HEK293 (cell line): Measurements from ENCODE around the gene TMIE.

Experiments used
- CTCF ChIA-PET: fragments of 350-600 bp; formaldehyde crosslinking; extraction: SDS; loops from one replicate; lab custom pipeline; 2021; ENCODE audit warnings: antibody characterized with exemption; lab: Yijun Ruan, JAX
- POLR2A ChIA-PET: fragments of 300-600 bp; formaldehyde crosslinking; extraction: SDS; loops from one replicate; lab custom pipeline; 2020; ENCODE audit warnings: antibody characterized with exemption, inconsistent platforms; lab: Yijun Ruan, JAX
- H3K27ac ChIP-seq: fragments of 200-500 bp; sonication (Bioruptor generic); 2 replicates; pipeline ENCODE4 v1.5.1; 2014; ENCODE audit warnings: low read depth, low read length, control low read depth, inconsistent platforms; ENCODE audit errors: extremely low read depth
- H3K36me3 ChIP-seq, 2 experiments: fragments of 200-500 bp in 1 of 2; sonication (Bioruptor generic) in 1 of 2; 1 replicate in 1 of 2; 2 replicates in 1 of 2; pipeline ENCODE4 v1.5.1; 2014 to 2017; ENCODE audit warnings: inconsistent platforms in 2 of 2, low read length in 2 of 2; ENCODE audit not compliant: control insufficient read depth in 2 of 2, insufficient read depth in 1 of 2
- H3K4me1 ChIP-seq: fragments of 200-500 bp; sonication (Bioruptor generic); 2 replicates; pipeline ENCODE4 v1.5.1; 2014; ENCODE audit warnings: mild to moderate bottlenecking, low read length, inconsistent platforms; ENCODE audit not compliant: control insufficient read depth, insufficient read depth
- H3K4me3 ChIP-seq: 2 replicates; pipeline ENCODE4 v1.5.1; 2011; ENCODE audit warnings: low read depth, mild to moderate bottlenecking, control low read depth, low read length, moderate library complexity
- H3K9me3 ChIP-seq: fragments of 200-500 bp; sonication (Bioruptor generic); 2 replicates; pipeline ENCODE4 v1.5.1; 2014; ENCODE audit warnings: low read depth, low read length, inconsistent platforms; ENCODE audit not compliant: control insufficient read depth, insufficient read depth
- FEZF1 ChIP-seq: fragments of 450-650 bp; formaldehyde crosslinking; IDR thresholded peaks from 2 replicates; pipeline ENCODE4 v1.5.1; 2016; ENCODE audit warnings: missing biosample characterization, missing genetic modification characterization
- GLI2 ChIP-seq: fragments of 450-650 bp; formaldehyde crosslinking; IDR thresholded peaks from 2 replicates; pipeline ENCODE4; 2017; ENCODE audit warnings: missing biosample characterization, missing genetic modification characterization, low read depth, borderline replicate concordance
- HOXC10 ChIP-seq: sonication (generic); formaldehyde crosslinking; IDR thresholded peaks from 2 replicates; pipeline ENCODE4 v1.8.1; 2023; ENCODE audit warnings: mild to moderate bottlenecking, missing genetic modification reagents
- IKZF3 ChIP-seq: fragments of 450-650 bp; IDR thresholded peaks from 2 replicates; pipeline ENCODE4 v1.5.0; 2018; ENCODE audit warnings: missing biosample characterization, mild to moderate bottlenecking, missing genetic modification characterization, moderate library complexity
- MEIS1 ChIP-seq: sonication (generic); formaldehyde crosslinking; IDR thresholded peaks from 2 replicates; pipeline ENCODE4 v1.8.1; 2022; ENCODE audit warnings: missing genetic modification reagents, mild to moderate bottlenecking, borderline replicate concordance
- MZF1 ChIP-seq: fragments of 450-650 bp; formaldehyde crosslinking; IDR thresholded peaks from 2 replicates; pipeline ENCODE4 v1.5.1; 2017; ENCODE audit warnings: missing biosample characterization, missing genetic modification characterization, borderline replicate concordance
- ZNF184 ChIP-seq: fragments of 450-650 bp; IDR thresholded peaks from 2 replicates; pipeline ENCODE4 v1.5.1; 2018; ENCODE audit warnings: missing biosample characterization, mild to moderate bottlenecking, missing genetic modification characterization
- ZNF19 ChIP-seq: fragments of 450-650 bp; formaldehyde crosslinking; IDR thresholded peaks from 2 replicates; pipeline ENCODE4; 2016; ENCODE audit warnings: missing biosample characterization, missing genetic modification characterization, low read depth
- ZNF248 ChIP-seq: fragments of 450-650 bp; formaldehyde crosslinking; IDR thresholded peaks from 2 replicates; pipeline ENCODE4 v1.5.1; 2017; ENCODE audit warnings: missing biosample characterization, missing genetic modification characterization
- ZNF366 ChIP-seq: fragments of 450-650 bp; formaldehyde crosslinking; conservative IDR thresholded peaks from 2 replicates; pipeline ENCODE4 v1.5.1; 2016; ENCODE audit warnings: missing biosample characterization, missing genetic modification characterization
- ZNF433 ChIP-seq: fragments of 450-650 bp; formaldehyde crosslinking; IDR thresholded peaks from 2 replicates; pipeline ENCODE4 v1.5.1; 2016; ENCODE audit warnings: missing biosample characterization, missing genetic modification characterization, low read depth
- ZNF600 ChIP-seq: fragments of 450-650 bp; formaldehyde crosslinking; IDR thresholded peaks from 2 replicates; pipeline ENCODE4 v1.5.1; 2016; ENCODE audit warnings: missing biosample characterization, missing genetic modification characterization
- ZNF621 ChIP-seq: fragments of 450-650 bp; formaldehyde crosslinking; IDR thresholded peaks from 2 replicates; pipeline ENCODE4 v1.5.1; 2017; ENCODE audit warnings: missing biosample characterization, missing genetic modification characterization
- ZNF624 ChIP-seq: fragments of 450-650 bp; formaldehyde crosslinking; IDR thresholded peaks from 2 replicates; pipeline ENCODE4 v1.5.1; 2017; ENCODE audit warnings: missing biosample characterization, missing genetic modification characterization
- TF ChIP-seq, protein P1 (sequence below): fragments of 450-650 bp; formaldehyde crosslinking; conservative IDR thresholded peaks from 2 replicates; pipeline ENCODE4 v1.5.1; 2016; ENCODE audit warnings: low read depth, missing biosample characterization, missing genetic modification characterization
- TF ChIP-seq, protein P2 (sequence below): fragments of 450-650 bp; formaldehyde crosslinking; conservative IDR thresholded peaks from 2 replicates; pipeline ENCODE4 v1.5.1; 2016; ENCODE audit warnings: low read depth, missing biosample characterization, missing genetic modification characterization
- TF ChIP-seq, protein P3 (sequence below): fragments of 450-650 bp; formaldehyde crosslinking; IDR thresholded peaks from 2 replicates; pipeline ENCODE4 v1.5.1; 2016; ENCODE audit warnings: missing biosample characterization, missing genetic modification characterization

Gene TMIE

DNA sequence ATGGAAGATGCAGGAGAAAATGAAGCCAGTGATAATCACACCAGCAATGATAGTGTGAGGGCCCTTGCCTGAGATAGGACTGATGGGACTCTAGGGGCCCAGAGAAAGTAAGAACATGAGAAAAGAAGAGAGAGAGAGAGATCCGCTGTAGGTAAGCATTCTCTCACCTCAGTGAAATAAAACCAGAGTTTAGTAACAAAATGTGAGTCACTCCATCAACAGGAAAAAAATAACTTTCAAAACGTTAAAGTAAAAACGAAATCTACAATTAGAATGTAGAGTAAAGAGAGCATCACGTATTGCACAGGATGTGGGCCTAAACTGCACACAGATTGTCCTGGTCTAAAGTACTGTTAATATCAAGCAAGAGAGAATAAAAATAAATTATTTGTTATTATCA lies 23.2 kb downstream of the TMIE start:
- H3K27ac ChIP-seq = no peak overlapping the region
- no peak overlapping the region for H3K4me3 ChIP-seq
- TF ChIP-seq, protein P1, sequence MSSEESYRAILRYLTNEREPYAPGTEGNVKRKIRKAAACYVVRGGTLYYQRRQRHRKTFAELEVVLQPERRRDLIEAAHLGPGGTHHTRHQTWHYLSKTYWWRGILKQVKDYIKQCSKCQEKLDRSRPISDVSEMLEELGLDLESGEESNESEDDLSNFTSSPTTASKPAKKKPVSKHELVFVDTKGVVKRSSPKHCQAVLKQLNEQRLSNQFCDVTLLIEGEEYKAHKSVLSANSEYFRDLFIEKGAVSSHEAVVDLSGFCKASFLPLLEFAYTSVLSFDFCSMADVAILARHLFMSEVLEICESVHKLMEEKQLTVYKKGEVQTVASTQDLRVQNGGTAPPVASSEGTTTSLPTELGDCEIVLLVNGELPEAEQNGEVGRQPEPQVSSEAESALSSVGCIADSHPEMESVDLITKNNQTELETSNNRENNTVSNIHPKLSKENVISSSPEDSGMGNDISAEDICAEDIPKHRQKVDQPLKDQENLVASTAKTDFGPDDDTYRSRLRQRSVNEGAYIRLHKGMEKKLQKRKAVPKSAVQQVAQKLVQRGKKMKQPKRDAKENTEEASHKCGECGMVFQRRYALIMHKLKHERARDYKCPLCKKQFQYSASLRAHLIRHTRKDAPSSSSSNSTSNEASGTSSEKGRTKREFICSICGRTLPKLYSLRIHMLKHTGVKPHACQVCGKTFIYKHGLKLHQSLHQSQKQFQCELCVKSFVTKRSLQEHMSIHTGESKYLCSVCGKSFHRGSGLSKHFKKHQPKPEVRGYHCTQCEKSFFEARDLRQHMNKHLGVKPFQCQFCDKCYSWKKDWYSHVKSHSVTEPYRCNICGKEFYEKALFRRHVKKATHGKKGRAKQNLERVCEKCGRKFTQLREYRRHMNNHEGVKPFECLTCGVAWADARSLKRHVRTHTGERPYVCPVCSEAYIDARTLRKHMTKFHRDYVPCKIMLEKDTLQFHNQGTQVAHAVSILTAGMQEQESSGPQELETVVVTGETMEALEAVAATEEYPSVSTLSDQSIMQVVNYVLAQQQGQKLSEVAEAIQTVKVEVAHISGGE (tag by site-specific recombination) = no peak
- TF ChIP-seq ZNF433 (tag by site-specific recombination) = no peak
- TF ChIP-seq, protein P2, sequence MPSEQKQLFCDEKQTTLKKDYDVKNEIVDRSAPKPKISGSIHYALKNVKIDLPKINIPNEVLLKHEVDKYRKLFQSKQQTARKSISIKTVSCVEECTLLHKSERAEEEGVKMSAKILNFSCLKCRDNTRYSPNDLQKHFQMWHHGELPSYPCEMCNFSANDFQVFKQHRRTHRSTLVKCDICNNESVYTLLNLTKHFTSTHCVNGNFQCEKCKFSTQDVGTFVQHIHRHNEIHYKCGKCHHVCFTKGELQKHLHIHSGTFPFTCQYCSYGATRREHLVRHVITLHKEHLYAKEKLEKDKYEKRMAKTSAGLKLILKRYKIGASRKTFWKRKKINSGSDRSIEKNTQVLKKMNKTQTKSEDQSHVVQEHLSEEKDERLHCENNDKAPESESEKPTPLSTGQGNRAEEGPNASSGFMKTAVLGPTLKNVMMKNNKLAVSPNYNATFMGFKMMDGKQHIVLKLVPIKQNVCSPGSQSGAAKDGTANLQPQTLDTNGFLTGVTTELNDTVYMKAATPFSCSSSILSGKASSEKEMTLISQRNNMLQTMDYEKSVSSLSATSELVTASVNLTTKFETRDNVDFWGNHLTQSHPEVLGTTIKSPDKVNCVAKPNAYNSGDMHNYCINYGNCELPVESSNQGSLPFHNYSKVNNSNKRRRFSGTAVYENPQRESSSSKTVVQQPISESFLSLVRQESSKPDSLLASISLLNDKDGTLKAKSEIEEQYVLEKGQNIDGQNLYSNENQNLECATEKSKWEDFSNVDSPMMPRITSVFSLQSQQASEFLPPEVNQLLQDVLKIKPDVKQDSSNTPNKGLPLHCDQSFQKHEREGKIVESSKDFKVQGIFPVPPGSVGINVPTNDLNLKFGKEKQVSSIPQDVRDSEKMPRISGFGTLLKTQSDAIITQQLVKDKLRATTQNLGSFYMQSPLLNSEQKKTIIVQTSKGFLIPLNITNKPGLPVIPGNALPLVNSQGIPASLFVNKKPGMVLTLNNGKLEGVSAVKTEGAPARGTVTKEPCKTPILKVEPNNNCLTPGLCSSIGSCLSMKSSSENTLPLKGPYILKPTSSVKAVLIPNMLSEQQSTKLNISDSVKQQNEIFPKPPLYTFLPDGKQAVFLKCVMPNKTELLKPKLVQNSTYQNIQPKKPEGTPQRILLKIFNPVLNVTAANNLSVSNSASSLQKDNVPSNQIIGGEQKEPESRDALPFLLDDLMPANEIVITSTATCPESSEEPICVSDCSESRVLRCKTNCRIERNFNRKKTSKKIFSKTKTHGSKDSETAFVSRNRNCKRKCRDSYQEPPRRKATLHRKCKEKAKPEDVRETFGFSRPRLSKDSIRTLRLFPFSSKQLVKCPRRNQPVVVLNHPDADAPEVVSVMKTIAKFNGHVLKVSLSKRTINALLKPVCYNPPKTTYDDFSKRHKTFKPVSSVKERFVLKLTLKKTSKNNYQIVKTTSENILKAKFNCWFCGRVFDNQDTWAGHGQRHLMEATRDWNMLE (tag by site-specific recombination) = no peak
- TF ChIP-seq, protein P3, sequence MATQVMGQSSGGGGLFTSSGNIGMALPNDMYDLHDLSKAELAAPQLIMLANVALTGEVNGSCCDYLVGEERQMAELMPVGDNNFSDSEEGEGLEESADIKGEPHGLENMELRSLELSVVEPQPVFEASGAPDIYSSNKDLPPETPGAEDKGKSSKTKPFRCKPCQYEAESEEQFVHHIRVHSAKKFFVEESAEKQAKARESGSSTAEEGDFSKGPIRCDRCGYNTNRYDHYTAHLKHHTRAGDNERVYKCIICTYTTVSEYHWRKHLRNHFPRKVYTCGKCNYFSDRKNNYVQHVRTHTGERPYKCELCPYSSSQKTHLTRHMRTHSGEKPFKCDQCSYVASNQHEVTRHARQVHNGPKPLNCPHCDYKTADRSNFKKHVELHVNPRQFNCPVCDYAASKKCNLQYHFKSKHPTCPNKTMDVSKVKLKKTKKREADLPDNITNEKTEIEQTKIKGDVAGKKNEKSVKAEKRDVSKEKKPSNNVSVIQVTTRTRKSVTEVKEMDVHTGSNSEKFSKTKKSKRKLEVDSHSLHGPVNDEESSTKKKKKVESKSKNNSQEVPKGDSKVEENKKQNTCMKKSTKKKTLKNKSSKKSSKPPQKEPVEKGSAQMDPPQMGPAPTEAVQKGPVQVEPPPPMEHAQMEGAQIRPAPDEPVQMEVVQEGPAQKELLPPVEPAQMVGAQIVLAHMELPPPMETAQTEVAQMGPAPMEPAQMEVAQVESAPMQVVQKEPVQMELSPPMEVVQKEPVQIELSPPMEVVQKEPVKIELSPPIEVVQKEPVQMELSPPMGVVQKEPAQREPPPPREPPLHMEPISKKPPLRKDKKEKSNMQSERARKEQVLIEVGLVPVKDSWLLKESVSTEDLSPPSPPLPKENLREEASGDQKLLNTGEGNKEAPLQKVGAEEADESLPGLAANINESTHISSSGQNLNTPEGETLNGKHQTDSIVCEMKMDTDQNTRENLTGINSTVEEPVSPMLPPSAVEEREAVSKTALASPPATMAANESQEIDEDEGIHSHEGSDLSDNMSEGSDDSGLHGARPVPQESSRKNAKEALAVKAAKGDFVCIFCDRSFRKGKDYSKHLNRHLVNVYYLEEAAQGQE (tag by site-specific recombination) = no peak
- TF ChIP-seq FEZF1 (tag by site-specific recombination) = no peak
- TF ChIP-seq ZNF184 (tag by site-specific recombination) = no peak
- TF ChIP-seq IKZF3 (tag by site-specific recombination) = no peak
- TF ChIP-seq ZNF624 (tag by site-specific recombination) = no peak
- no peak for TF ChIP-seq ZNF366 (tag by site-specific recombination)
- no peak for TF ChIP-seq MZF1 (tag by site-specific recombination)
- no peak for TF ChIP-seq ZNF621 (tag by site-specific recombination)
- no peak for TF ChIP-seq ZNF19 (tag by site-specific recombination)
- TF ChIP-seq ZNF248 = no peak
- no peak for TF ChIP-seq ZNF600 (tag by site-specific recombination)
- no peak for TF ChIP-seq MEIS1 (CRISPR knock-in tag)
- TF ChIP-seq HOXC10 (CRISPR knock-in tag) = no peak
- no peak for TF ChIP-seq GLI2 (tag by site-specific recombination)
- H3K9me3 ChIP-seq = no peaks in the 10 kb centered on the region
- POLR2A ChIA-PET = no interaction called here
- CTCF ChIA-PET = no interaction called here
- no peaks in the 10 kb centered on the region for H3K4me1 ChIP-seq
- H3K36me3 ChIP-seq = no peaks in the 10 kb centered on the region
